ENCODE measurements around the gene PLAGL2. TPM values are rescaled to one million over a fixed set of nuclear protein-coding genes. Genes with fewer than 3 reads are reported as not detected.

PLAGL2 gene
- total and polyA plus RNA-seq, 9 of the 15 experiments (the other 6 are each of a cell fraction or from before 2014, with no cell fraction given) = 3.1 to 24.3 (median 6.4) TPM

GRCh38 chr20:32153771-32154170, 53.8 kb downstream of the PLAGL2 start:
- in situ Hi-C loops (cut with MboI) = loop anchor here (25.0 kb wide), 1 partner anchor 509 kb away; the partner anchor contains the start of gene C20orf203
- 92% methylated on average over 5 of the region's 5 CpGs for WGBS (ENCODE audit: insufficient coverage, low coverage, missing lambda C conversion rate)
- Histone ChIP-seq H3K27ac (ENCODE audit: extremely low read depth, low read depth, low read length) (no peak overlapping the region), H2AFZ (ENCODE audit: low read depth, low read length) (no peak overlapping the region), H3K4me3 (no peak overlapping the region), H3K9me1 (ENCODE audit: control insufficient read depth, insufficient read depth, low read length) (peaks cover 3% of the 10 kb centered on the region), H3K27me3 (ENCODE audit: control insufficient read depth in 2 of 2, insufficient read depth in 2 of 2, low read length in 2 of 2) (no peaks in the 10 kb centered on the region), H3K4me1 (replicated peaks in 1 of 2; ENCODE audit: control insufficient read depth in 2 of 2, insufficient read depth in 2 of 2, low read length in 2 of 2) (no peaks in the 10 kb centered on the region), H4K20me1 (replicated peaks; ENCODE audit: control insufficient read depth, insufficient read depth, low read length) (no peaks in the 10 kb centered on the region; the same call in 1 of the 2 replicates), H3K79me2 (ENCODE audit: control insufficient read depth, insufficient read depth, low read length) (no peaks in the 10 kb centered on the region), H3K9me3 (replicated peaks; ENCODE audit: control insufficient read depth, insufficient read depth, low read depth, low read length) (no peaks in the 10 kb centered on the region), H3K9ac (ENCODE audit: insufficient read depth in 1 of 2, low read depth in 2 of 2, low read length in 2 of 2) (no peak overlapping the region), H3K4me2 (ENCODE audit: insufficient read depth, low read length) (no peak overlapping the region), H3K36me3 (ENCODE audit: control insufficient read depth, insufficient read depth, low read length) (peaks cover 74% of the 10 kb centered on the region)
- ATAC-seq = no peak
- POLR2A ChIA-PET = no interaction called here
- BruUV-seq (replicated peaks) = no TSS peak
- no peak for DNase-seq (ENCODE audit: extremely low read depth in 1 of 4, low spot score in 3 of 4)
- intact Hi-C loops (cut with micrococcal nuclease) = loop anchor here (10.0 kb wide), 1 partner anchor 501 kb away; no protein-coding TSS in a partner anchor
- CTCF ChIA-PET (ENCODE audit: low intra/inter-chr PET ratio) = no interaction called here
- FAIRE-seq = no peak
- no peak for TF ChIP-seq ZNF347 (CRISPR knock-in tag; IDR thresholded peaks at IDR 0.05; ENCODE audit: low read depth)
- TF ChIP-seq ZKSCAN8 (CRISPR knock-in tag; IDR thresholded peaks at IDR 0.05) = no peak
- TF ChIP-seq PTRF (tag; IDR thresholded peaks at IDR 0.05) = no peak
- TF ChIP-seq CUX1 (CRISPR knock-in tag; IDR thresholded peaks at IDR 0.05) = no peak
